Ascending aorta (tissue), 2 donors: ENCODE results near the gene PLPPR5. TPM values are rescaled to one million over a fixed set of nuclear protein-coding genes. Genes with fewer than 3 reads are reported as not detected.
A peak's percentile ranks its signal among the peaks of the same experiment; 100 is the strongest.

Experiments used
- DNase-seq, 2 donors: peaks; one replicate each; pipeline ENCODE4 v3.0.0-alpha.2; 2019; ENCODE audit warnings: low spot score in 2 of 2
- H3K27ac ChIP-seq, 2 donors: fragments of 200-600 bp; sonication (generic); one replicate each; pipeline ENCODE4 v1.5.1; 2016 to 2017; ENCODE audit warnings: mild to moderate bottlenecking in 1 of 2
- H3K27me3 ChIP-seq: fragments of 200-600 bp; sonication (generic); one replicate; pipeline ENCODE4 v1.5.1; 2017
- H3K36me3 ChIP-seq, 2 donors: fragments of 200-600 bp; sonication (generic); one replicate each; pipeline ENCODE4 v1.5.1; 2016
- H3K4me1 ChIP-seq, 2 donors: fragments of 200-600 bp; sonication (generic); one replicate each; pipeline ENCODE4 v1.5.1; 2016 to 2017; ENCODE audit warnings: mild to moderate bottlenecking in 1 of 2
- H3K4me3 ChIP-seq, 2 donors: fragments of 200-600 bp; sonication (generic); one replicate each; pipeline ENCODE4 v1.5.1; 2016 to 2017; ENCODE audit warnings: mild to moderate bottlenecking in 1 of 2
- H3K9me3 ChIP-seq, 2 donors: fragments of 200-600 bp; sonication (generic); one replicate each; pipeline ENCODE4 v1.5.1; 2016
- intact Hi-C: fragments of 100-400 bp; cut with DNase I; formaldehyde crosslinking; loops from one replicate; pipeline ENCODE4 v1.15.1; 2023
- total RNA-seq: library from RNA; depleted of rRNA; stranded (reverse); fragments of >200 nt; gene quantifications from one replicate; pipeline ENCODE4 v1.1.0, GENCODE V29; 2016
- TF ChIP-seq, protein P1 (sequence below), 3 experiments: fragments of 200-600 bp in 2 of 3; fragments of 450-650 bp in 1 of 3; sonication (generic) in 2 of 3; IDR thresholded peaks; one replicate each; pipeline ENCODE4 v1.5.1; 2016 to 2019; ENCODE audit warnings: antibody characterized with exemption in 3 of 3, mild to moderate bottlenecking in 1 of 3, moderate library complexity in 1 of 3

Gene PLPPR5
- total RNA-seq, 1 donor from 2014 or later, result not detected

- Histone ChIP-seq H3K27ac (no peak overlapping the region), H3K4me3 (no peak overlapping the region), H3K4me1 (no peaks in the 10 kb centered on the region), H3K27me3 (no peaks in the 10 kb centered on the region), H3K36me3 (no peaks in the 10 kb centered on the region), H3K9me3 (no peaks in the 10 kb centered on the region)
- no peak for DNase-seq
- TF ChIP-seq, protein P1, sequence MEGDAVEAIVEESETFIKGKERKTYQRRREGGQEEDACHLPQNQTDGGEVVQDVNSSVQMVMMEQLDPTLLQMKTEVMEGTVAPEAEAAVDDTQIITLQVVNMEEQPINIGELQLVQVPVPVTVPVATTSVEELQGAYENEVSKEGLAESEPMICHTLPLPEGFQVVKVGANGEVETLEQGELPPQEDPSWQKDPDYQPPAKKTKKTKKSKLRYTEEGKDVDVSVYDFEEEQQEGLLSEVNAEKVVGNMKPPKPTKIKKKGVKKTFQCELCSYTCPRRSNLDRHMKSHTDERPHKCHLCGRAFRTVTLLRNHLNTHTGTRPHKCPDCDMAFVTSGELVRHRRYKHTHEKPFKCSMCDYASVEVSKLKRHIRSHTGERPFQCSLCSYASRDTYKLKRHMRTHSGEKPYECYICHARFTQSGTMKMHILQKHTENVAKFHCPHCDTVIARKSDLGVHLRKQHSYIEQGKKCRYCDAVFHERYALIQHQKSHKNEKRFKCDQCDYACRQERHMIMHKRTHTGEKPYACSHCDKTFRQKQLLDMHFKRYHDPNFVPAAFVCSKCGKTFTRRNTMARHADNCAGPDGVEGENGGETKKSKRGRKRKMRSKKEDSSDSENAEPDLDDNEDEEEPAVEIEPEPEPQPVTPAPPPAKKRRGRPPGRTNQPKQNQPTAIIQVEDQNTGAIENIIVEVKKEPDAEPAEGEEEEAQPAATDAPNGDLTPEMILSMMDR (IDR thresholded peaks at IDR 0.05), result no peak
- intact Hi-C loops, result no loop called here
These were observed 6.0 kb upstream of the PLPPR5 start for GRCh38 chr1:99010679-99011078.

DNA sequence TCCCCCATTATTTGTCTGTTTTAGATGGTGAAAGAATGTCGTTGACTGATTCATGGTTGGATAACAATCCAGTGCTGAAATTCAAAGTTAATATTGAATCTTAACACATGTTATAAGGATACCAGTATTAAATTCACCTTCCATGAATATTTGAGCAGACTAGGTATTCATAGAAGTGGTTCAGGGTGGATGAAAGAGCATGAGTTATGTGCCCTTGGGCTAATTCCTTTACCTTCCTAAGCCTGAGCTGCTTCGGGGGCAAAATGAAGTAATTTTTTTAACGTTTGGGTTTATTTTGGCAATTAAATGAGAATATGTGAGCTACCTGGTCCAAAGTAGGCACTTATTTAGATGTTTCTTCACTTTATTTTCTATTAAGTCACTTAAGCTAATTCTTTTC is 2.7 kb upstream of the PLPPR5 start:
- Histone ChIP-seq H3K36me3 (no peaks in the 10 kb centered on the region), H3K27ac (no peak overlapping the region), H3K4me3 (no peak overlapping the region), H3K27me3 (no peaks in the 10 kb centered on the region), H3K9me3 (no peaks in the 10 kb centered on the region), H3K4me1 (no peaks in the 10 kb centered on the region)
- intact Hi-C loops, result no loop called here
- no peak for DNase-seq
- TF ChIP-seq, protein P1 (IDR thresholded peaks at IDR 0.05), result no peak

GRCh38 chr1:99005537-99005942 is 879 bp upstream of the PLPPR5 start:
- no peaks in the 10 kb centered on the region for H3K9me3 ChIP-seq
- H3K4me3 ChIP-seq, result no peak overlapping the region
- H3K36me3 ChIP-seq, result no peaks in the 10 kb centered on the region
- TF ChIP-seq, protein P1 (IDR thresholded peaks at IDR 0.05), result no peak
- intact Hi-C loops, result no loop called here
- no peak overlapping the region for H3K27ac ChIP-seq
- no peaks in the 10 kb centered on the region for H3K27me3 ChIP-seq
- H3K4me1 ChIP-seq, result no peaks in the 10 kb centered on the region
- no peak for DNase-seq

- H3K4me3 ChIP-seq, result peak overlapping the region; percentile 56 to 59
- TF ChIP-seq, protein P1 (IDR thresholded peaks at IDR 0.05), result no peak
- H3K36me3 ChIP-seq, result no peaks in the 10 kb centered on the region
- intact Hi-C loops, result no loop called here
- no peaks in the 10 kb centered on the region for H3K9me3 ChIP-seq
- H3K4me1 ChIP-seq, result no peaks in the 10 kb centered on the region
- DNase-seq, result no peak
- no peaks in the 10 kb centered on the region for H3K27me3 ChIP-seq
- no peak overlapping the region for H3K27ac ChIP-seq
These were observed 304 bp downstream of the PLPPR5 start for GRCh38 chr1:99004254-99004860.

GRCh38 chr1:99003581-99004253 is 944 bp downstream of the PLPPR5 start:
- intact Hi-C loops, result no loop called here
- Histone ChIP-seq H3K4me1 (no peaks in the 10 kb centered on the region), H3K27me3 (no peaks in the 10 kb centered on the region), H3K27ac (no peak overlapping the region), H3K36me3 (no peaks in the 10 kb centered on the region), H3K9me3 (no peaks in the 10 kb centered on the region), H3K4me3 (no peak overlapping the region)
- no peak for DNase-seq
- TF ChIP-seq, protein P1 (IDR thresholded peaks at IDR 0.05), result no peak
